ENCODE measurements around the gene BAG1. TPM values are rescaled to one million over a fixed set of nuclear protein-coding genes. Genes with fewer than 3 reads are reported as not detected.

The BAG1 gene
- total and polyA plus RNA-seq, 2 of the 13 experiments (the other 11 are each of a cell fraction or from before 2014, with no cell fraction given), result 23.1 to 59.5 TPM

GRCh38 chr9:33290247-33291030, 25.9 kb upstream of the BAG1 start, which contains the start of gene NFX1 (continued):
- TF ChIP-seq FOXA1 (IDR thresholded peaks at IDR 0.05) (no peak), FOXA1 (CRISPR knock-in tag; IDR thresholded peaks at IDR 0.05) (peak; percentile 11; the same call in 1 of the 2 replicates), REXO4 (CRISPR knock-in tag; IDR thresholded peaks at IDR 0.05; ENCODE audit: borderline replicate concordance) (0 out of 2 replicates have a peak, but pooled peaks have one; percentile 75), KLF15 (CRISPR knock-in tag; IDR thresholded peaks at IDR 0.05; ENCODE audit: borderline replicate concordance) (peak; percentile 96), NFRKB (IDR thresholded peaks at IDR 0.05) (peak; percentile 76), ZNF280D (CRISPR knock-in tag; IDR thresholded peaks at IDR 0.05) (peak; percentile 55; the same call in 1 of the 2 replicates), ZNF503 (CRISPR knock-in tag; IDR thresholded peaks at IDR 0.05) (no peak; the same call in 1 of the 2 replicates), RCOR2 (CRISPR knock-in tag; IDR thresholded peaks at IDR 0.05) (peak; percentile 17; the same call in 1 of the 2 replicates), ZNF550 (CRISPR knock-in tag; IDR thresholded peaks at IDR 0.05; ENCODE audit: borderline replicate concordance) (no peak), RORA (CRISPR knock-in tag; IDR thresholded peaks at IDR 0.05) (no peak), RFX1 (IDR thresholded peaks at IDR 0.05) (no peak), ZNF512B (CRISPR knock-in tag; IDR thresholded peaks at IDR 0.05; ENCODE audit: borderline replicate concordance) (no peak), ZNF570 (CRISPR knock-in tag; IDR thresholded peaks at IDR 0.05; ENCODE audit: borderline replicate concordance) (no peak), PAF1 (CRISPR knock-in tag; IDR thresholded peaks at IDR 0.05) (no peak), ZNF251 (CRISPR knock-in tag; IDR thresholded peaks at IDR 0.05) (no peak), ZNF101 (CRISPR knock-in tag; IDR thresholded peaks at IDR 0.05; ENCODE audit: borderline replicate concordance, low read depth) (0 out of 2 replicates have a peak, but pooled peaks have one; percentile 32), POGZ (CRISPR knock-in tag; IDR thresholded peaks at IDR 0.05) (peak; percentile 98), HIC2 (CRISPR knock-in tag; IDR thresholded peaks at IDR 0.05; ENCODE audit: low read depth) (peak; percentile 51; the same call in 1 of the 2 replicates)

Data from HepG2 (cell line).